ENCODE data around the gene TTC9. TPM values are rescaled to one million over a fixed set of nuclear protein-coding genes. Genes with fewer than 3 reads are reported as not detected.
A peak's percentile ranks its signal among the peaks of the same experiment; 100 is the strongest.

TTC9 gene
- polyA plus RNA-seq, 3 donors: 0.99 to 2.1 (median 1.2) TPM

- Histone ChIP-seq H3K4me2 (replicated peaks; ENCODE audit: extremely low read depth, low read length, poor library complexity, severe bottlenecking) (no peak overlapping the region), H3K9ac (ENCODE audit: insufficient read depth, low read length, poor library complexity, severe bottlenecking) (no peak overlapping the region), H3K4me3 (replicated peaks in 1 of 3; ENCODE audit: low read depth in 2 of 3, low read length in 3 of 3) (no peak overlapping the region), H3K79me2 (ENCODE audit: insufficient read depth, low read length) (no peaks in the 10 kb centered on the region), H3K27me3 (ENCODE audit: control insufficient read depth in 2 of 2, insufficient read depth in 2 of 2, low read length in 2 of 2) (no peaks in the 10 kb centered on the region), H3K4me1 (ENCODE audit: control insufficient read depth in 1 of 2, insufficient read depth in 2 of 2, low read length in 2 of 2) (peaks cover 57 to 66% of the 10 kb centered on the region in 2 donors), H3K36me3 (replicated peaks in 1 of 2; ENCODE audit: control insufficient read depth in 1 of 2, insufficient read depth in 2 of 2, low read length in 2 of 2) (no peaks in the 10 kb centered on the region), H3K9me3 (replicated peaks in 1 of 2; ENCODE audit: control insufficient read depth in 1 of 2, insufficient read depth in 1 of 2, low read length in 2 of 2) (no peaks in the 10 kb centered on the region), H4K20me1 (ENCODE audit: insufficient read depth, low read length) (no peaks in the 10 kb centered on the region), H2AFZ (ENCODE audit: insufficient read depth, low read depth, low read length, poor library complexity, severe bottlenecking) (peak overlapping the region; percentile 36), H3K27ac (ENCODE audit: low read depth in 1 of 2, low read length in 2 of 2) (no peak overlapping the region)
- Mint-ChIP-seq H3K9me3 (peaks cover 0 to 1% (median 0%) of the 10 kb centered on the region in 7 donors), H3K4me3 (no peak overlapping the region), H3K4me1 (peaks cover 56% of the 10 kb centered on the region), H3K27me3 (ENCODE audit: low read depth in 3 of 3) (peaks cover 0 to 3% (median 0%) of the 10 kb centered on the region in 3 donors), H3K36me3 (peaks cover 0 to 7% of the 10 kb centered on the region in 2 donors), H3K27ac (no peak overlapping the region)
- intact Hi-C loops (cut with micrococcal nuclease): no loop called here
- no peak for TF ChIP-seq CTCF (IDR thresholded peaks at IDR 0.05)
- DNase-seq: no peak
- WGBS (ENCODE audit: insufficient coverage): no CpG with 5 or more reads among the region's 2 CpGs
Measured at GRCh38 chr14:70696026-70696425, 54.3 kb downstream of the TTC9 start.

GRCh38 chr14:70697701-70698100 lies 56.0 kb downstream of the TTC9 start:
- WGBS (ENCODE audit: insufficient coverage): 0% methylated on average over 1 of the region's 2 CpGs
- no peaks in the 10 kb centered on the region for H3K27me3 ChIP-seq (ENCODE audit: control insufficient read depth in 2 of 2, insufficient read depth in 2 of 2, low read length in 2 of 2)
- H3K4me1 ChIP-seq (ENCODE audit: control insufficient read depth in 1 of 2, insufficient read depth in 2 of 2, low read length in 2 of 2): peaks cover 62 to 69% of the 10 kb centered on the region in 2 donors
- Mint-ChIP-seq H3K27me3 (ENCODE audit: low read depth in 3 of 3) (peaks cover 0 to 5% (median 2%) of the 10 kb centered on the region in 3 donors), H3K4me1 (peaks cover 60% of the 10 kb centered on the region), H3K27ac (peak overlapping the region; percentile 58 to 88 (median 85)), H3K36me3 (peaks cover 0 to 3% of the 10 kb centered on the region in 2 donors), H3K4me3 (peak overlapping the region in 1 of 2 donors; percentile 66), H3K9me3 (peaks cover 0 to 1% (median 0%) of the 10 kb centered on the region in 7 donors)
- H4K20me1 ChIP-seq (ENCODE audit: insufficient read depth, low read length): no peaks in the 10 kb centered on the region
- peak overlapping the region; percentile 4 to 55 for H3K27ac ChIP-seq (ENCODE audit: low read depth in 1 of 2, low read length in 2 of 2)
- no peak for TF ChIP-seq CTCF (IDR thresholded peaks at IDR 0.05)
- H3K4me3 ChIP-seq (replicated peaks in 1 of 3; ENCODE audit: low read depth in 2 of 3, low read length in 3 of 3): peak overlapping the region in 1 of 3 experiments; percentile 57
- peak in 1 of 3 donors; percentile 21 for DNase-seq
- H3K9me3 ChIP-seq (replicated peaks in 1 of 2; ENCODE audit: control insufficient read depth in 1 of 2, insufficient read depth in 1 of 2, low read length in 2 of 2): no peaks in the 10 kb centered on the region
- no peaks in the 10 kb centered on the region for H3K79me2 ChIP-seq (ENCODE audit: insufficient read depth, low read length)
- H3K9ac ChIP-seq (ENCODE audit: insufficient read depth, low read length, poor library complexity, severe bottlenecking): no peak overlapping the region
- H3K36me3 ChIP-seq (replicated peaks in 1 of 2; ENCODE audit: control insufficient read depth in 1 of 2, insufficient read depth in 2 of 2, low read length in 2 of 2): no peaks in the 10 kb centered on the region
- peak overlapping the region; percentile 59 for H3K4me2 ChIP-seq (replicated peaks; ENCODE audit: extremely low read depth, low read length, poor library complexity, severe bottlenecking)
- H2AFZ ChIP-seq (ENCODE audit: insufficient read depth, low read depth, low read length, poor library complexity, severe bottlenecking): peak overlapping the region; percentile 43
- intact Hi-C loops (cut with micrococcal nuclease): no loop called here
